Activated B cell treated with CpG ODN at 0.5 μM for 24 hours (primary cell): ENCODE results near the gene SUCLG2. TPM values are rescaled to one million over a fixed set of nuclear protein-coding genes. Genes with fewer than 3 reads are reported as not detected.
"Not testable (repeated sequence)": the region's sequence is repeated elsewhere in the genome, so short reads cannot be mapped to it uniquely, and the experiment has no call there.

ENCODE experiments used
- ATAC-seq: fragments of 200-7000 bp; cut with Tn5 transposase; one replicate; pipeline ENCODE4 v1.10.0; 2021; ENCODE audit warnings: low read depth, mild to moderate bottlenecking, moderate library complexity
- CTCF ChIA-PET: fragments of 350-600 bp; sonication (Branson Sonifier 250); formaldehyde crosslinking; loops from one replicate; lab custom pipeline; 2021; ENCODE audit warnings: antibody characterized with exemption; lab: Charles Lee
- POLR2A ChIA-PET: fragments of 350-600 bp; sonication (Branson Sonifier 250); formaldehyde crosslinking; loops from one replicate; lab custom pipeline; 2021; ENCODE audit warnings: antibody characterized with exemption; lab: Charles Lee
- DNase-seq: peaks from one replicate; pipeline ENCODE4 v3.0.0; 2022
- H3K27ac Mint-ChIP-seq: one replicate; pipeline ENCODE4 v1.8.0; 2020; ENCODE audit warnings: mixed read lengths
- H3K27me3 Mint-ChIP-seq: one replicate; pipeline ENCODE4 v1.8.0; 2021; ENCODE audit warnings: mixed read lengths
- H3K36me3 Mint-ChIP-seq: one replicate; pipeline ENCODE4 v1.8.0; 2021; ENCODE audit warnings: low read depth, mixed read lengths
- H3K4me1 Mint-ChIP-seq: one replicate; pipeline ENCODE4 v1.8.0; 2021; ENCODE audit warnings: mixed read lengths
- H3K4me3 Mint-ChIP-seq: one replicate; pipeline ENCODE4 v1.8.0; 2020; ENCODE audit warnings: mild to moderate bottlenecking, mixed read lengths
- H3K9me3 Mint-ChIP-seq: one replicate; pipeline ENCODE4 v1.8.0; 2020; ENCODE audit warnings: mixed read lengths
- intact Hi-C: fragments of 100-400 bp; cut with micrococcal nuclease; formaldehyde crosslinking; loops from one replicate; pipeline ENCODE4 v1.15.1; 2024
- total RNA-seq: library from RNA; stranded (reverse); gene quantifications from 2 replicates; pipeline ENCODE4 v1.2.3, GENCODE V29; 2022
- TF ChIP-seq, protein P1 (sequence below): fragments of 200-600 bp; IDR thresholded peaks from one replicate; pipeline ENCODE4 v1.8.0; 2022; ENCODE audit warnings: antibody characterized with exemption, mild to moderate bottlenecking

The SUCLG2 gene
- total RNA-seq, 1 donor from 2014 or later = 40.8 TPM

DNA sequence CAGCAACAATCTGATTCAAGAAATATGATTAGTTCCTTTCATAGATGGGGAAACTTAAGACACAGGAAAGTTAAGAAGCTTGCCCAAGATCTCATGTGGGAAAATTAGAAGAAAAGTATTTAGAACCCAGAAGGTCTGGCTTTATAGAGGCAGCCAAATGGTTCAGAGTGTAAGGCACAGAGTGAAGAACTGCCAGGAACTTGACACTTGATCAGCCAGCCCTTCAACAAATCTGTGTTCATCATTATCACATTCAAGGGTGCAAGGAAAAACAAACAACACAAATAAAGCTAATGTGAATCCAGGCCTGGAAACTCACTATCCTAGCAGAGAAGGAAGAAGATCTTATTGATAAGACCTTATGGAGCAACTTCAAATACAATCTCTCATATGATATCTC, 62.4 kb downstream of the SUCLG2 start:
- Mint-ChIP-seq H3K9me3 (peaks cover 3% of the 10 kb centered on the region), H3K4me3 (no peak overlapping the region), H3K27me3 (no peaks in the 10 kb centered on the region), H3K4me1 (no peaks in the 10 kb centered on the region), H3K27ac (no peak overlapping the region), H3K36me3 (peaks cover 60% of the 10 kb centered on the region)
- TF ChIP-seq, protein P1, sequence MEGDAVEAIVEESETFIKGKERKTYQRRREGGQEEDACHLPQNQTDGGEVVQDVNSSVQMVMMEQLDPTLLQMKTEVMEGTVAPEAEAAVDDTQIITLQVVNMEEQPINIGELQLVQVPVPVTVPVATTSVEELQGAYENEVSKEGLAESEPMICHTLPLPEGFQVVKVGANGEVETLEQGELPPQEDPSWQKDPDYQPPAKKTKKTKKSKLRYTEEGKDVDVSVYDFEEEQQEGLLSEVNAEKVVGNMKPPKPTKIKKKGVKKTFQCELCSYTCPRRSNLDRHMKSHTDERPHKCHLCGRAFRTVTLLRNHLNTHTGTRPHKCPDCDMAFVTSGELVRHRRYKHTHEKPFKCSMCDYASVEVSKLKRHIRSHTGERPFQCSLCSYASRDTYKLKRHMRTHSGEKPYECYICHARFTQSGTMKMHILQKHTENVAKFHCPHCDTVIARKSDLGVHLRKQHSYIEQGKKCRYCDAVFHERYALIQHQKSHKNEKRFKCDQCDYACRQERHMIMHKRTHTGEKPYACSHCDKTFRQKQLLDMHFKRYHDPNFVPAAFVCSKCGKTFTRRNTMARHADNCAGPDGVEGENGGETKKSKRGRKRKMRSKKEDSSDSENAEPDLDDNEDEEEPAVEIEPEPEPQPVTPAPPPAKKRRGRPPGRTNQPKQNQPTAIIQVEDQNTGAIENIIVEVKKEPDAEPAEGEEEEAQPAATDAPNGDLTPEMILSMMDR = no peak
- ChIA-PET POLR2A (no interaction called here), CTCF (no interaction called here)
- ATAC-seq (no peak), DNase-seq (no peak)
- intact Hi-C loops = no loop called here

DNA sequence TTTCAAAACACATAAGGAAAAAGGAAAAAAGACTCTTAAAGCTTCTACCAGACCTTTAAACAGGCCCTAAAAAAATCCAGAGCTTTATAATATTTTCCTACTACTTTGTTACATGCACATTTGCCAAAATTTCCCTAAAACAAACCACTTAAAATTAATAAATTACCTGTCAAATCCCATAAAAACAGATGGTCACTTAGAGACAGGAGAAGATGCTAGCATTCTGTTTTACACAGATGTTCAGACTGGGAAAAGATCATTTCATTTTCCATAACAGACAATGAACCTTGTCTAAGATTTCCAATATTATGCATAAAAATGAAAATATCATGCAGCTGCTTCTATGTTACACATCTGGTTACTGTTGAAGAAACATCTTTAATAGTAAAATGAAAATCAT, 66.6 kb downstream of the SUCLG2 start:
- Mint-ChIP-seq H3K27ac (no peak overlapping the region), H3K4me1 (peaks cover 17% of the 10 kb centered on the region), H3K27me3 (no peaks in the 10 kb centered on the region), H3K4me3 (no peak overlapping the region), H3K36me3 (peaks cover 69% of the 10 kb centered on the region), H3K9me3 (peaks cover 11% of the 10 kb centered on the region)
- intact Hi-C loops = no loop called here
- ATAC-seq = no peak
- TF ChIP-seq, protein P1 = no peak
- DNase-seq = no peak
- POLR2A ChIA-PET = interaction anchor here (0.6 kb wide), 1 partner anchor 92 kb away, joined by 8 read pairs; no protein-coding TSS in a partner anchor
- CTCF ChIA-PET = interaction anchor here (0.6 kb wide), 1 partner anchor 12 kb away, joined by 3 read pairs; no protein-coding TSS in a partner anchor

DNA sequence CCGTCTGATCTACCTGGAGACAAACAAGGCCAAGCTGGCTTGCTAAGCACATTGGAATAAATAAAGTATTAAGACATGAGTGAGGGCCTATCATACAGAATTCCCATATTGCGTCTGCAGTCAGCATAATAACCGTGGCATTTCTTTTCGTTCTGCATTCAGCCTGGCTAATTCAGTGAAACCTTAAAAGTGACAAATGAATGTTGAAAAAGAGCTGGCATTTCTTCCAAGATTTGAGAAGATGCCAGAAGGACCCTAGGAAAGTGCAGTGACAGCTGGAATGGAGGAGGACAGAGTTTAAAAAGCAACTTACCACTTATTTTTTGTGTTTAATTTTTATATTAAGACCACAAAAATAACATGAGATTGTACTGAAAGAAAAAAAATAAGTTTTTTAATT, 67.1 kb downstream of the SUCLG2 start:
- CTCF ChIA-PET = no interaction called here
- POLR2A ChIA-PET = interaction anchor here (0.6 kb wide), 1 partner anchor 93 kb away, joined by 8 read pairs; no protein-coding TSS in a partner anchor
- no peak for DNase-seq
- TF ChIP-seq, protein P1 = no peak
- Mint-ChIP-seq H3K4me1 (peaks cover 17% of the 10 kb centered on the region), H3K27me3 (no peaks in the 10 kb centered on the region), H3K4me3 (no peak overlapping the region), H3K9me3 (peaks cover 11% of the 10 kb centered on the region), H3K27ac (no peak overlapping the region), H3K36me3 (peaks cover 67% of the 10 kb centered on the region)
- no peak for ATAC-seq
- intact Hi-C loops = no loop called here

DNA sequence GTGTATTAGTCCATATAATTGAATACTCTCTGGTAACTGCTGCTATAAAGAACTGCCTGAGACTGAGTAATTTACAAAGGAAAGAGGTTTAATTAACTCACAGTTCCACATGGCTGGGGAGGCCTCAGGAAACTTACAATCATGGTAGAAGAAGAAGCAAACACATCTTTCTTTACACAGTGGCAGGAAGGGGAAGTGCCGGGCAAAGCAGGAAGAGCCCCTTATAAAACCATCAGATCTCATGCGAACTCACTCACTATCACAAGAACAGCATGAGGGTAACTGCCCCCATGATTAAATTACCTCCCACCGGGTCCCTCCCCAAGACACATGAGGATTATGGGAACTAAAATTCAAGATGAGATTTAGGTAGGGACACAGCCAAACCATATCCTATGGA, 69.8 kb downstream of the SUCLG2 start:
- ATAC-seq, DNase-seq, H3K9me3 Mint-ChIP-seq, H3K27me3 Mint-ChIP-seq, H3K27ac Mint-ChIP-seq, CTCF ChIA-PET, intact Hi-C loops, H3K4me3 Mint-ChIP-seq, POLR2A ChIA-PET: not testable (repeated sequence)
- peaks cover 17% of the 10 kb centered on the region for H3K4me1 Mint-ChIP-seq
- H3K36me3 Mint-ChIP-seq = peaks cover 65% of the 10 kb centered on the region

DNA sequence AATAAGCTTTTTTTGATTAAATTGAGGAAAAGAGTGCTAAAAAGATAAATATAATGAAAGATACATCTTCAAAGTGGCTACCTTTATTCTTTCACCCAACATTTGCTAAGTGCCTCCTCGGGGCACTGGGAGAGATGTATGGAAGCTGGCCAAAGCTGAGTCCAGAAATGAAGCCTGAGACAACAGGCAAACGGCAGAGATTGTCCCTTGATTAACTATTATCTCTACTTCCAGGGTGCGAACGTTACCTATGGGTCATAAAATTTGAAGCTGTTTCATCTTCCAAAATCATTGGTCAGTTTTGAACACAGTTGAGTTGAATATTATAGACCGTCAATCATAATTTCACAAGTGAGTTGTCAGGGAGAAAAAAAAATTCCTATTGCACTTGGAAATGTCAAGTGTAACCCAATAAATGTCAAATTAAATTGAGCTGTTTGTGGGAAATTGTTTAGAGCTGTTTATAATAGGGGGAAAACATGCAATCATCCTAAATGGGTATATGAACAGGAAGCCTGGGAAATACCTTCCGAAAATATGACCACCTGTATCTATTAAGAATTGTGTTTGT, 73.9 kb downstream of the SUCLG2 start:
- TF ChIP-seq, protein P1 = no peak
- no peak overlapping the region for H3K27ac Mint-ChIP-seq
- H3K4me1 Mint-ChIP-seq = peaks cover 17% of the 10 kb centered on the region
- ChIA-PET CTCF (no interaction called here), POLR2A (no interaction called here)
- no peak overlapping the region for H3K4me3 Mint-ChIP-seq
- no peaks in the 10 kb centered on the region for H3K27me3 Mint-ChIP-seq
- H3K36me3 Mint-ChIP-seq = peaks cover 68% of the 10 kb centered on the region
- no peak for DNase-seq
- intact Hi-C loops = no loop called here
- no peak for ATAC-seq
- H3K9me3 Mint-ChIP-seq = peaks cover 9% of the 10 kb centered on the region
